ENCODE data around the gene ATAT1. TPM values are rescaled to one million over a fixed set of nuclear protein-coding genes. Genes with fewer than 3 reads are reported as not detected.

The ATAT1 gene
- total RNA-seq, 4 donors from 2014 or later, result 1.9 to 7.8 (median 5.6) TPM

- TF ChIP-seq POLR2A (IDR thresholded peaks at IDR 0.05) (no peak), CTCF (IDR thresholded peaks at IDR 0.05) (no peak)
- intact Hi-C loops (cut with DNase I; ENCODE audit: low total_unique reads), result no loop called here
- peak overlapping the region; percentile 44 for H3K4me3 ChIP-seq (ENCODE audit: low read depth, poor library complexity, severe bottlenecking)
- no peak for DNase-seq (ENCODE audit: low spot score in 2 of 2)
- 1 to 2% methylated on average over 7 of the region's 7 CpGs for WGBS, 2 donors
Measured at GRCh38 chr6:30683183-30683979, 56.7 kb downstream of the ATAT1 start.

DNA sequence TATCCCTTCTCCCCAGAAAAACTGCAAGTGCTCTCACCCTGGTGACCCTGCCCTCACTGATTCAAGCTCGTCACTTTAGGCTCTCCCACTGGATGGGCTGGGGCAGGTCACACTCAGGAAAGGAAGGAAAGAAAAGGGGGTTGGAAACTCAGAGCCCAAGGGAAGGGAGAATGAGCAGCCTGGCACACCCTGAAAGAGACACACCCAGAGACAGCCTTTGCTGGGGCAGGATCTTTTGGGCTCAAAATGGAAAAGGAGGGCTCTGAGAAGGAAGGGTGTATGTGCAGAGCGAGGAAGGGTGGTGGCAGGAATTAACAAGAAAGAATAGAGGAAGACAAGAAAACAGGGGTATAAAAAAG is 57.3 kb downstream of the ATAT1 start:
- WGBS, 2 donors, result 0 to 7% methylated on average over 2 of the region's 2 CpGs
- peak overlapping the region; percentile 44 for H3K4me3 ChIP-seq (ENCODE audit: low read depth, poor library complexity, severe bottlenecking)
- TF ChIP-seq POLR2A (IDR thresholded peaks at IDR 0.05) (no peak), CTCF (IDR thresholded peaks at IDR 0.05) (no peak)
- no peak for DNase-seq (ENCODE audit: low spot score in 2 of 2)
- intact Hi-C loops (cut with DNase I; ENCODE audit: low total_unique reads), result no loop called here

DNA sequence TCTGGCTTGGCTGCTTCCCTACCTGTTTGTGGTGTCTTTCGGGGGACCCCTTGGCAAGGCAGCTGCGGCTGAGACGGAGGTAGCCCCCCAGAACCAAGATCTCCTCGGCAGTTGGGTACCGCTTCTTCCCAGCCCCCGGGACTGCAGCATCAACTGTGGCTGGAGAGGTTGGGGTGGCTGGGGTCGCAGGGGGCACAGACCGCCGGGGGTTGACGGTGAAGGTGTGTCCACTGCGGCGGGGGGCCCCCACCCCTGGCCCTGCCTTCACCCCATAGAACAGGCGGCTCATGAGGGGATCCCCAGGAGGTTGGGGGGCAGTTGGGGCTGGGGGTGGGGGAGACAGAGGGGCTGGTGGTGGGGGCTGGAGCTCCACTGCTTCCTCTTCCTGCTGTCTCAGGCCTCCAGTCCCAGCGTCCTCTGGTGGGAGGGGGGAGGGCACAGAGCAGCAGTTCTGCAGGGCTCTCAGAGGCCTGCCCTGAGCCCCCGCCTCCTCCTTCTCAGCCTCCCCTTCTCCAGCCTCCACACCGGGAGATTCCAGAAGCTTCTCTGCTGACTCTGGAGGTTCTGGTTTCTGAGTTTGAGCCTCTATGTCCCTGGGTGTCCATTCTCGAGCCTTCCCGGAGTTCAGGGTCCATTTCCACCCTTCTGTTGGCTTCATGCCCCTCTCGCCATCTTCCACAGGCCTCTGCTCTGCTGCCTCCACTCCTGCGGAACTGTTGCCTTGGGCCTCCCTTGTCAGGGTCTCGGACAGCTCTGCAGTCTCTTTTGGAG is 57.9 kb downstream of the ATAT1 start:
- TF ChIP-seq POLR2A (IDR thresholded peaks at IDR 0.05), result no peak
- TF ChIP-seq CTCF (IDR thresholded peaks at IDR 0.05), result no peak
- intact Hi-C loops (cut with DNase I; ENCODE audit: low total_unique reads), result no loop called here
- DNase-seq (ENCODE audit: low spot score in 2 of 2), result peak; percentile 58 to 90
- WGBS, 2 donors, result 10 to 17% methylated on average over 14 to 18 of the region's 21 CpGs
- peak overlapping the region; percentile 50 for H3K4me3 ChIP-seq (ENCODE audit: low read depth, poor library complexity, severe bottlenecking)

DNA sequence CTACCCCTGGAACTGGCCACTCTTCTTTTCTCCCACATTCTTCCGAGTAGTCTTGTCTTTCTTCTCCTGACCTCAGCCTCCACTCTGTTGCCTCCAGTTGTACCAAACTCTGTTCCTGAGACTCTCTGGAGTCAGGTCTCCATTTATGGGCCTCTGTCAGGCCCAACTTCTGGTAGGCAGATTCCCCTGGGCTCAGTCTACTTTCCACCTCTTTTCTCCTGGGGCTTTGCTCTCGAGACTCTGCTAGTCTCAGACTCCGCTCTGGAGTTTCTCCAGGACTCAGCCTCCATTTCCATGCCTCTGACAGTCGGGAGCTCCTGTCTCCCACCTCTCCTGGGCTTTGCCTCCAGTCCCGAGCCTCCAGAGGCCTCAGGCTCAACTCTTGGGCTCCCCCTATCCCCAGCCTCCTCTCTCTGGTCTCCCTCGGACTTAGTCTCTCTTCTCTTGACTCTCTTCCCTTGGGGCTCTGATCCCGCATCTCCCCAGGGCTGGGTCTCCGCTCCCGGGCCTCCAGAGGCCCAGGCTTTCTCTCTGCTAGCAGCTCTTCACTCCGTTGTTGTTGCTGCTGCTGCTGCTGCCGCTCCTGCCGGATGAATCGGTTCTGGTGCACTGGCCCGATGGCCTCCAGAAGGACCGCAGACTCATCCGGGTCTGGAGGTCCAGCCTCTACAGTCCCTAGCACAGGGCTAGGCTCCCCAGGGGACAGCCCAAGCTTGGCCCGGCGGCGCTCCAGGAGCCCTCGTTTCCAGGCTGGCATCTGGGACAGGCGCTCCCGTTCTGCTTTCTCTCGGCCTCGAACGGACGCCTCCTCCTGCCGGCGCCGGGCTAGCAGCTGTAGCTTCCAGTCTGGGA is 58.7 kb downstream of the ATAT1 start:
- H3K4me3 ChIP-seq (ENCODE audit: low read depth, poor library complexity, severe bottlenecking), result peak overlapping the region; percentile 50
- 7 to 16% methylated on average over 24 to 29 of the region's 29 CpGs for WGBS, 2 donors
- no peak for DNase-seq (ENCODE audit: low spot score in 2 of 2)
- intact Hi-C loops (cut with DNase I; ENCODE audit: low total_unique reads), result no loop called here
- TF ChIP-seq POLR2A (IDR thresholded peaks at IDR 0.05) (no peak), CTCF (IDR thresholded peaks at IDR 0.05) (no peak)

GRCh38 chr6:30686009-30686907 is 59.6 kb downstream of the ATAT1 start, which contains the start of gene PPP1R18:
TSS of gene PPP1R18 (minus strand) at chr6:30686645. CDS start at chr6:30686018, 627 bp downstream.
- 0 to 2% methylated on average over 27 to 31 of the region's 41 CpGs for WGBS, 2 donors
- TF ChIP-seq CTCF (IDR thresholded peaks at IDR 0.05) (no peak), POLR2A (IDR thresholded peaks at IDR 0.05) (no peak)
- intact Hi-C loops (cut with DNase I; ENCODE audit: low total_unique reads), result no loop called here
- H3K4me3 ChIP-seq (ENCODE audit: low read depth, poor library complexity, severe bottlenecking), result peak within 1 kb of the TSS; percentile 76
- DNase-seq (ENCODE audit: low spot score in 2 of 2), result peak; percentile 79 to 97
